ENCODE results near the gene ARHGEF26.
"Not testable (repeated sequence)": the region's sequence is repeated elsewhere in the genome, so short reads cannot be mapped to it uniquely, and the experiment has no call there.

The ARHGEF26 gene, protein sequence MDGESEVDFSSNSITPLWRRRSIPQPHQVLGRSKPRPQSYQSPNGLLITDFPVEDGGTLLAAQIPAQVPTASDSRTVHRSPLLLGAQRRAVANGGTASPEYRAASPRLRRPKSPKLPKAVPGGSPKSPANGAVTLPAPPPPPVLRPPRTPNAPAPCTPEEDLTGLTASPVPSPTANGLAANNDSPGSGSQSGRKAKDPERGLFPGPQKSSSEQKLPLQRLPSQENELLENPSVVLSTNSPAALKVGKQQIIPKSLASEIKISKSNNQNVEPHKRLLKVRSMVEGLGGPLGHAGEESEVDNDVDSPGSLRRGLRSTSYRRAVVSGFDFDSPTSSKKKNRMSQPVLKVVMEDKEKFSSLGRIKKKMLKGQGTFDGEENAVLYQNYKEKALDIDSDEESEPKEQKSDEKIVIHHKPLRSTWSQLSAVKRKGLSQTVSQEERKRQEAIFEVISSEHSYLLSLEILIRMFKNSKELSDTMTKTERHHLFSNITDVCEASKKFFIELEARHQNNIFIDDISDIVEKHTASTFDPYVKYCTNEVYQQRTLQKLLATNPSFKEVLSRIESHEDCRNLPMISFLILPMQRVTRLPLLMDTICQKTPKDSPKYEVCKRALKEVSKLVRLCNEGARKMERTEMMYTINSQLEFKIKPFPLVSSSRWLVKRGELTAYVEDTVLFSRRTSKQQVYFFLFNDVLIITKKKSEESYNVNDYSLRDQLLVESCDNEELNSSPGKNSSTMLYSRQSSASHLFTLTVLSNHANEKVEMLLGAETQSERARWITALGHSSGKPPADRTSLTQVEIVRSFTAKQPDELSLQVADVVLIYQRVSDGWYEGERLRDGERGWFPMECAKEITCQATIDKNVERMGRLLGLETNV

DNA sequence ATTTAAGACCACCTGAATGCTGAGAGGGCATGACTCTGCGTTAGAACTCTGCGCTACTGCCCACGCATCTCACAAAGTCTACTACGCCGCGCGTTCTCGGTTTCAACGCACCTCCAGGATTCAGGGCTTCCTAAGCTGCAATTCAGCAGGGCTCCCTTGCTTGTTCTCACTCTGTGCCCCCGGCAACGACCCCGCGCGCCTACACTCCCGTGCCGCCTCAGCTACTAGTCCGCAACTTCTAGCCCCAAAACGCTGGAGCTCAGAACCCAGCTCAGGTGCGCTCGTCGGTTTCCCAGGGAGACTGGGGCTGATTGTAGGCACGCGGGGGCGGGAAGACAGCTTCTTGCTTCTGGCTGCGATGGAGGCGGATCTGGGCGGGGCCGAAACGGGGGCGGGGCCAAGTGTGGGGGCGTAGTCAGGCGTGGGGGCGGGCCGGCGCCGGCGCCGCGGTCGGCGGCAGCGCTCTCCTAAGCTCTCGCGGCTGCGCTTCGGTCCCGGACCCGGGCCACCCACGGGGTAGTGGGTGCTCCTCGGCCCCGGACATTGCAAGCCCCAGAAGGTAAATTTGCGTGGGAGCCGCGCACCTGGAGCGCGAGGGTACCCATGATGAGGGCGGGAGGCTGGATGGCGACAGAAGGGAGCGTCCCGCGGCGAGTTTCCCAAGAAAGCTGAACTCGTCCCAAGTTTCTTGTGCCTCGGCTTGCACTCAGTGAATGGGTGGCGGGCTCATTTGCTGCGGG is at the start of gene ARHGEF26:
ARHGEF26 (plus strand) TSS at position 430 of the 740 bp plus-strand sequence. CDS start 603 bp downstream, outside the sequence.
- peak; percentile 55 for DNase-seq

DNA sequence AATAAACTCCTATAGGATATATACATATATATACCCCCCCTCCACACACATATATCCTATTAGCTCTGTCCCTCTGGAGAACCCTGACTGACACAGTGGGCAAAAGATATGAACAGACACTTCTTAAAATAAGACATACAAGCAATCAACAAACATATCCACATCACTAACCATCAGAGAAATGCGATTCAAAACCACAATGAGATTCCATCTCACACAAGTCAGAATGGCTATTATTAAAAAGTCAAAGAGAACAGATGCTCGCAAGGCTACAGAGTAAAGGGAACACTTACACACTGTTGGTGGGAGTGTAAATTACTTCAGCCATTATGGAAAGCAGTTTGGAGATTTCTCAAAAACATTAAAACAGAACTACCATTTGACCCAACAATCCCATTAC is 46.2 kb upstream of the ARHGEF26 start:
- DNase-seq, result no peak

- DNase-seq, result no peak
These were observed 42.5 kb upstream of the ARHGEF26 start for GRCh38 chr3:154078672-154079071.

- DNase-seq, result no peak
These were observed 39.9 kb upstream of the ARHGEF26 start for GRCh38 chr3:154081305-154081704.

GRCh38 chr3:154085071-154085470 is 36.1 kb upstream of the ARHGEF26 start:
- no peak for DNase-seq

DNA sequence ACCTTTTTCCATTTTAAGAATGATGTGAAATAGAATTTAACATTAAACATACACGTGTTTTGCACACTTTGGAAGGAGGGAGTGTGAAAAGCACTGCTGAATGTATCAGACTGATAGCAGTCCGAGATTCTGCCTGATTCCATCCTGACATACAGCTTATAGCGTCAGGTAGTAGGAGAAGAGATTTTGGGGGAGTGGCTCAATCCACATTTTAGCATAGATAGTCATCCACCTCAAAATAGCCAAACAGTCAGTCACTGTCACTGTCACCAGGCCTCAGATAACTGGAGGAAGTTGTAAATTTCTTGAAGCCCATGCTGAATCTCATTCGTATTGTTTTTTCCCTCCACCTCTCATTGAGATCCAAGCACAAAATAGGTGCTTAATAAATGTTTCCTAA is 35.4 kb upstream of the ARHGEF26 start:
- DNase-seq, result no peak

GRCh38 chr3:154086286-154086685 is 34.9 kb upstream of the ARHGEF26 start:
- no peak for DNase-seq

DNA sequence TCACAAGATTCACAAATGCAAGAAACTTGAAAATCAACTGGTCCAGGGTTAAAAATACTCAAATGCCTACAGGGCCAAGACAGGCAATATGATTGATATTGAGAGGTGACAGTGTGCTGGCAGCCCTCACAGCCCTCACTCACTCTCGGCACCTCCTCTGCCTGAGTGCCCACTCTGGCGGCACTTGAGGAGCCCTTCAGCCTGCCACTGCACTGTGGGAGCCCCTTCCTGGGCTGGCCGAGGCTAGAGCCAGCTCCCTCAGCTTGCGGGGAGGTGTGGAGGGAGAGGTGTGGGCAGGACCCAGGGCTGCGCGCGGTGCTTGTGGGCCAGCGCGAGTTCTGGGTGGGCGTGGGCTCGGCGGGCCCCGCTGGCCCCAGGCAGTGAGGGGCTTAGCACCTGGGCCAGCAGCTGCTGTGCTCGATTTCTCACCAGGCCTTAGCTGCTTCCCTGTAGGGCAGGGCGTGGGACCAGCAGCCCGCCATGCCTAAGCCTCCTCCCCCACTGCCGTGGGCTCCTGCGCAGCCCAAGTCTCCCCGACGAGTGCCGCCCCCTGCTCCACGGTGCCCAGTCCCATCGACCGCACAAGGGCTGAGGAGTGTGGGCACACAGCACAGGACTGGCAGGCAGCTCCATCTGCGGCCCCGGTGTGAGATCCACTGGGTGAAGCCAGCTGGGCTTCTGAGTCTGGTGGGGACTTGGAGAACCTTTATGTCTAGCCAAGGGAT is 33.3 kb upstream of the ARHGEF26 start:
- DNase-seq, result not testable (repeated sequence)

DNA sequence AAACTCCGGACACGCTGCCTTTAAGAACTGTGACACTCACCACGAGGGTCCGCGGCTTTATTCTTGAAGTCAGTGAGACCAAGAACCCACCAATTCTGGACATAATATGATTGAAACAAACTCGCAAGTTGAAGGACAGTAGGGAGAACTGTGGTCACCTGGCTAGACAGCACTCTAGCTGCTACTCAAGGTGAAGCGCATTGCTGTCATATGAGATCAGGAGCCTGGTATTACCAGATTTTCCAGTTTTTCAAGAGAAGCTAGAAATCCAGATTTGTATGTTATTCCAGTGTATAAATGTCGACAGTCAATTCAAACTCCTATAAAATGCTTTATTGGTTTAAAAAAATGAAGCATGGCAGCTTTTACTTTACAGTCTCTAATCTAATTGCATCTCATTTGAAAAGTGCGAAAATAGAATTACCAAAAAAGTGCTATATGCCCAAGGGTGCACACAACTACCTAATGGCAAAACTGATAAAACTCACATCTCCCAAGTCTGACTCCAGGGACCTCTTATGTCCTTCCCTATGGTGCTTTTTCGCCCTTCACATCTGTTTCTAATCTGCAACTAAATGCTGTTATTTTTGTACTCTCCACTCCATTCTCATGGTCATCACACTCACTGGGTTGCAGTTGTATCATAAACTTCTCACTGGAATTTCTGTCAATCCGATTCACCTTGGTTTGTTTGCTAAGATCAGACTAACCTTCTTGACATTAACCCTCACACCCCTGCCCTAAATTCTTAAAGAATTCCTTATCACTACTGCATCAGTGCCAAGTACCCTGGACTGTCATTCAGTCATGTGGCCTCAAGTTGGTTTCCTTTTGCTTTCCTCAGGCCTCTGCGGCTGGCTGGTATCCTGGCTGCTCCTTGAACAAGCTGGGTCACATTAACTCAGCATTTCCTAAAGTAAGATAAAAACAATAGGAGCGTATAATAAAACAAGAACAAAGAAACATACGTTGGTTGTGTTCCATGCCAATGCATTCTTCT is 31.5 kb upstream of the ARHGEF26 start:
- DNase-seq, result peak; percentile 6

DNA sequence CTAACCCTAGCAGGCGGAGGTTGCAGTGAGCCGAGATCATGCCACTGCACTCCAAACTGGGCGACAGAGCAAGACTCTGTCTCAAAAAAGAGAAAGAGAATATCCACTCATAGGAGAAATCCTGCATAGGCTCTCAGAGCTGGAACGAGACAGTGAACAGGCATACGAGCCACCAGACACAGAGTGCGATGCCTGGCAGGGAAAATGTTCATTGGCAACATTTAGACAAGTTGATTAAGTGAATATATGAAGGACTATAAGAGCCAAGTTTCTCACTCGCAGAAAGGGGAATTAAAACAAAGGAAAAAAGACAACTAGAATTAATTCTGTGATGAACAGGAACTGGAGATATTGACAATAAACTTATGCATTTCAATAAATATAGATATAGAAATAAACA is 27.1 kb upstream of the ARHGEF26 start:
- no peak for DNase-seq

- peak; percentile 10 for DNase-seq
These were observed 25.3 kb upstream of the ARHGEF26 start for GRCh38 chr3:154095832-154096421.

GRCh38 chr3:154098376-154098775 is 22.8 kb upstream of the ARHGEF26 start:
- no peak for DNase-seq

DNA sequence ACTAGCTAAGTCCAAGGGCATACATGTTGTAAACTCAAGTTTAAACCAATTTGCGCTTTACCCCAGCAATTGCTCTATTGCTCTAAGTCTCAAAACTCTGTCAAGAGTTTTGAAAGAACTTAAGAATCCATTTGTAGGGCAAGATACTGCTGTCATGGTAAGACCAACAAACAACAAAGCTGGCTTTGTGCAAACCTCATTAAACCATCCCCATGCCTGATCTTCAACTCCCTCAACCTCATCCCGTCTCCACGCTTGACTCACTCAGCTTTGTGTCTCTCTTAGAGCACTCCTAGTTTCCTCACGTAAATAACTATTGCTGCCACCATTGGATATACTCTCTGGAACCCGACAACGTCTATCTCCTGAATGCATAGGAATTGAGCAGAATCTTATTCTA is 20.6 kb upstream of the ARHGEF26 start:
- DNase-seq, result no peak

DNA sequence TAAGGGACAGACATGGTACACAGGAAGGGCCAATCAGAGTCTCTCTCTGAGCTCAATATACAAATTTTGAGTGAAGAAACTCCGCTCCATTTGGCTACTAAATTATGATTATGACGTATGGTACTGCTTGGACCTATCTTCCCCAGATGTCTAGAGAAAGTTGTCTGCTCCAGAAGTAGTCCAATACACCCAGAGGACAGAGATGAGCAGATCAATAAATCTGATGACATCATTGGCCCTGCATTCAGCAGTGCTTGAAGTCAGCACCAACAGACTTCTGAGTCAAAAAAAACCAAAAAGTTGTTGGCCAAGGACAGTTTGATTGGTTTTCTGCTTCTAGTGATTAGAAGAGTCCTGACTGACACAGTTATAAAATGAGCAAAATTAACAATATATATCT is 19.9 kb upstream of the ARHGEF26 start:
- DNase-seq, result no peak

DNA sequence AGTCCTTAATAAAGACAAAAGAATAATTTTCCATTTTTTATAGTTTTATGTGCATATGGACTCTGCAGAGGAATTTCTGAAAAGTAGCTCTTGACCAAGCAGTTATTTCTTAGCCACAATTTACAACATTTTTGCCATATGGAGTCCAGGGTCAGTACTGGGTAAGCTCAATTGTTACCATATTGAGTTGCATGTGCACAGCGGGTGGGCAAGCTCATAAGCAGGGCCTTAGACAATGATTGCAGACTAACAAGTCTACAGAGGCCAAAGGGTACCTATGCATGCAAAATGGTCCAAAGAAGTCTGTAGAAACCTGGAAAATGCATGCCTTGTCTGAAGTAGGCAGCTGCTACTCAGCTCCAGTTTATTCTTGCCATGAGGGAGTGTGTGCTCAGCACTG is 19.0 kb upstream of the ARHGEF26 start:
- no peak for DNase-seq

- DNase-seq, result no peak
These were observed 15.8 kb upstream of the ARHGEF26 start for GRCh38 chr3:154105218-154105975.

DNA sequence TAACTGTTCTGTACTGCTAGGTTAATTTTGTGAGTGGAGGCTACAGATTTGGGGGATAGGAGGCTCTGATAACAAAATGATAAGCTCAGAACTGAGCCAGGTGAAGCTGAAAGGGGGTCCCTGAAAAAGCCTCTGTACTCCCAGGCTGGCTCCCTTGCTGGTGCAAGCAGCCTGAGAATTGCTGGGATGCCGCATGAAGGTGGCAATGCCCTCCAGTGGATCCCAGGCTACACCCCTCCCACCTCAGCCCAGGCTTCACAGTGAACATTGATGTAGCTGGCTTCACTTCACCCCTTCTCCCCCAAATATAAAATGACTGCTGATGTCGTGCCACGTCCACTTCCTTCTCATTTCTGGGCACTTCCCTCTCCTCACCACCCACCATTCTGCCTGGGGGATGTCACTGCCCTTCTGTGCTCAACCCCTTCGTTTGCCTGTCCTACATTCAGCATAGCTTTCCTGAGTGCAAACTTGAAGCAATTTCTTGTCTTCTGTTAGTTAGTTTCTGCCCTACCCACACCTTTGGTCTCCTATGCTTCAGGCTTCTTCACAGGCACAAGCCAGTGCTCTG is 9.7 kb upstream of the ARHGEF26 start:
- DNase-seq, result no peak

DNA sequence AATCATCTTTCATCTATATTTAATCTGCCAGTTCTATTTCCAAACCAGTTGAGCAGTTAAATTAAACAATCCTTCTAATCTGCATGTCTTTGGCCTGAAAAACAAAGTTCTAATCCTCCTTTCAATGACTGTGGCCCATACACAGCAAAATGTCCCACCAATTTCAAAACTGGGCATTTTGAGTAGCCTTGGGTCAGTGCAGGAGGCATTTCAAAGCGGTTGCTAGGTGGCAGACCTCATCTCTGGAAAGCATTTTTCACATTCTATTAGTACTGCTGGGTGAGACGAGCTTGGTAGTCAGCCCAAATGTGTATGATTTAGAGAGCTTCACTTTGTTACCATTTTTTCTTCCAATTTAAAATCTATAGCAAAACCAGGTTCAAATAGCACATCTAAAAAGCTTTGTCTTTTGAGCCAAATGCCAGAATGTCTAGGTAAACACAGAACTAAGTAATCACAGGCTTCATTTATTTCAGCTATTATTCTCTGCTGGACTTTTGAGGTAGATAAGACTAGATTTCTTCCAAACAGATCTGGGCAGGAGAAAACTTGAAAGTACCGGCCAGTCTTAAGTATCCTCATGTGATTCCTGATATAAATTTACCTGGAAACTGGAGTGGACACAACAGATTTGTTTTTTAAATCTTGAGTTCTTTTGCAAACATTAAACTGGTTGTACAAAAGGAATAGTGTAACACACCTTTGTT is 8.9 kb upstream of the ARHGEF26 start:
- no peak for DNase-seq

GRCh38 chr3:154113609-154114008 is 7.6 kb upstream of the ARHGEF26 start:
- DNase-seq, result no peak

Measured in hematopoietic multipotent progenitor cell treated with erythropoietin and hydrocortisone succinate and interleukin-3 and kit ligand, for 8 days (in vitro differentiated cells).